ENCODE data around the gene CCNT1. TPM values are rescaled to one million over a fixed set of nuclear protein-coding genes. Genes with fewer than 3 reads are reported as not detected.

Gene CCNT1
- total RNA-seq (10 to 100 TPM; 30.3 to 53.4 (median 40.9) TPM), polyA plus RNA-seq (1 to 10 TPM; 4.0 to 5.7 (median 4.8) TPM)
- long read RNA-seq, donor 1, full-length matches to known transcripts = 12 of 12 reads
- long read RNA-seq, donor 1, partial matches to known transcripts = 0 of 12 reads
- long read RNA-seq, donor 1, other reads (novel, unspliced or antisense) = 0 of 12 reads
- long read RNA-seq, donor 2, full-length matches to known transcripts = 5 of 5 reads
- long read RNA-seq, donor 2, partial matches to known transcripts = 0 of 5 reads
- long read RNA-seq, donor 2, other reads (novel, unspliced or antisense) = 0 of 5 reads

DNA sequence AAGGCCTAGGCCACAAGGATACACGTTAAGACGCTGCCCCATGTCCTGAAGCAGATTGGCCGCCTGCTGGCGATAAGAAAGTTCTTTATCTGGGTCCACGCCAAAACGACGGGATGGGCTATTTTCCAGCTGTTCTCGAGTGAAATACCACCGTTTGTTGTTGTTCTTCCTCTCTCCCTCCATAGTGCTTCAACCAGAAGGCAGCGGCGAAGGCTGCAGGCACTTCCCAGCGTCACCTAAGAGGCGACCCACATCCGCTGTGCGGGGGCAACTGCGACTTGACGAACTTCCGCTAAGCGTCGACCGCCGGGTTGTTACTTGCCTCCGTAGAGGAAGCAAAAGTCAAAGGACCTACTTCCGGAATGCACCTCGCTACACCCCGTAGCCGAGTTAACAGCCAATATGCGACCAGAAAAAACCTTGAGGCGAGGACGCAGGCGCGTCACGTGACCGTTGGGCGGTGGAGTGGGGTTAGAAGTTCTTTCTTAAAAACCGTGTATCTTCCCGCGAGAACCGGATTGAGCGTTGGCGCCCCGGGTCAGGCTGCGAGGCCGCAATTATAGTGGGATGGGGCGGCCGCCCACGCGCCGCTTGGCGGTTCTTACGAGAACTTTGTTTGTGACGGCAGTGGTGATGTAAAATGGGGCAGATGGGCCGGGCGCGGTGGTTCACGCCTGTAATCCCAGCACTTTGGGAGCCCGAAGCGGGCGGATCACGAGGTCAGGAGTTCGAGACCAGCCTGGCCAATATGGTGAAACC lies at the start of gene CCNT1:
Gene CCNT1, minus strand, starts transcription at position 215 of the 759 bp plus-strand sequence. Its CDS starts 32 bp downstream, at position 183.
- intact Hi-C loops (cut with DNase I; ENCODE audit: low total_unique reads) = no loop called here
- Histone ChIP-seq H3K9me3 (peaks cover 0 to 27% (median 23%) of the 10 kb centered on the region in 8 donors), H3K27ac (peak within 1 kb of the TSS; percentile 92 to 98 (median 98)), H3K4me1 (peaks cover 29 to 54% (median 46%) of the 10 kb centered on the region in 6 donors), H3K4me3 (peak within 1 kb of the TSS; percentile 64 to 78 (median 70)), H3K27me3 (replicated peaks in 1 of 7) (no peaks in the 10 kb centered on the region), H3K36me3 (peaks cover 0 to 33% (median 21%) of the 10 kb centered on the region in 6 donors)
- TF ChIP-seq POLR2A (IDR thresholded peaks at IDR 0.05) = peak; percentile 36 to 91 (median 76)
- peak; percentile 98 to 99 (median 98) for TF ChIP-seq POLR2AphosphoS5 (IDR thresholded peaks at IDR 0.05)
- TF ChIP-seq, protein P1, sequence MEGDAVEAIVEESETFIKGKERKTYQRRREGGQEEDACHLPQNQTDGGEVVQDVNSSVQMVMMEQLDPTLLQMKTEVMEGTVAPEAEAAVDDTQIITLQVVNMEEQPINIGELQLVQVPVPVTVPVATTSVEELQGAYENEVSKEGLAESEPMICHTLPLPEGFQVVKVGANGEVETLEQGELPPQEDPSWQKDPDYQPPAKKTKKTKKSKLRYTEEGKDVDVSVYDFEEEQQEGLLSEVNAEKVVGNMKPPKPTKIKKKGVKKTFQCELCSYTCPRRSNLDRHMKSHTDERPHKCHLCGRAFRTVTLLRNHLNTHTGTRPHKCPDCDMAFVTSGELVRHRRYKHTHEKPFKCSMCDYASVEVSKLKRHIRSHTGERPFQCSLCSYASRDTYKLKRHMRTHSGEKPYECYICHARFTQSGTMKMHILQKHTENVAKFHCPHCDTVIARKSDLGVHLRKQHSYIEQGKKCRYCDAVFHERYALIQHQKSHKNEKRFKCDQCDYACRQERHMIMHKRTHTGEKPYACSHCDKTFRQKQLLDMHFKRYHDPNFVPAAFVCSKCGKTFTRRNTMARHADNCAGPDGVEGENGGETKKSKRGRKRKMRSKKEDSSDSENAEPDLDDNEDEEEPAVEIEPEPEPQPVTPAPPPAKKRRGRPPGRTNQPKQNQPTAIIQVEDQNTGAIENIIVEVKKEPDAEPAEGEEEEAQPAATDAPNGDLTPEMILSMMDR (IDR thresholded peaks at IDR 0.05 in 8 of 11, conservative IDR thresholded peaks at IDR 0.05 in 3 of 11) = peak in 8 of 11 experiments; percentile 14 to 54 (median 42)
- 0 to 1% (median 0%) methylated on average over 34 to 61 of the region's 61 CpGs for WGBS, 5 donors
- peak; percentile 100 for DNase-seq

DNA sequence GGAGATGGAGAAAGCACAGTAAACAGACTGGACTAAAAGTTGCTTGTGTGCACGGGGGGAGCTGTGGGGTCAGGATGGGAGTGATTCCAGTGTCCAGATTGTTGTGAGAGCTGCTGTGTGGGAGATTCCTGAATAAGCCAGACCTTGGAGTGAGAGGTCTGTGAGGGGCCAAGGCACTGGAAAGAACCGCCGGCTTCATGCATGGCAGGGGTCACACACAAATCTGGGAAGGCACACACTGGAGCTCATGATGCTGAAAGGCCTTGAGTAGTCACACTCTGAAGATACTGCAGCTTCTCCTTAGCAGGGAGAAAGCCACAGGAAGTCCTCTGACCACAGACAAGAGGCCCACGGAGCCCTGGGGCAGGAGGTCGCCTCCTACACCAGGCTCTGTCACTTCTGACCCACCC lies 49.3 kb upstream of the CCNT1 start:
- H3K4me3 ChIP-seq = no peak overlapping the region
- peak; percentile 73 for DNase-seq
- no peaks in the 10 kb centered on the region for H3K9me3 ChIP-seq
- 41 to 54% (median 45%) methylated on average over 5 of the region's 5 CpGs for WGBS, 5 donors
- H3K4me1 ChIP-seq = peaks cover 0 to 36% (median 6%) of the 10 kb centered on the region in 6 donors
- H3K27me3 ChIP-seq (replicated peaks in 1 of 7) = no peaks in the 10 kb centered on the region
- intact Hi-C loops (cut with DNase I; ENCODE audit: low total_unique reads) = no loop called here
- peak overlapping the region in 6 of 8 donors; percentile 42 to 71 (median 56) for H3K27ac ChIP-seq
- peaks cover 0 to 16% (median 4%) of the 10 kb centered on the region in 6 donors for H3K36me3 ChIP-seq
- TF ChIP-seq, protein P1 (IDR thresholded peaks at IDR 0.05 in 8 of 11, conservative IDR thresholded peaks at IDR 0.05 in 3 of 11) = no peak
- no peak for TF ChIP-seq POLR2A (IDR thresholded peaks at IDR 0.05)
- peak in 2 of 3 donors; percentile 49 for TF ChIP-seq POLR2AphosphoS5 (IDR thresholded peaks at IDR 0.05)

DNA sequence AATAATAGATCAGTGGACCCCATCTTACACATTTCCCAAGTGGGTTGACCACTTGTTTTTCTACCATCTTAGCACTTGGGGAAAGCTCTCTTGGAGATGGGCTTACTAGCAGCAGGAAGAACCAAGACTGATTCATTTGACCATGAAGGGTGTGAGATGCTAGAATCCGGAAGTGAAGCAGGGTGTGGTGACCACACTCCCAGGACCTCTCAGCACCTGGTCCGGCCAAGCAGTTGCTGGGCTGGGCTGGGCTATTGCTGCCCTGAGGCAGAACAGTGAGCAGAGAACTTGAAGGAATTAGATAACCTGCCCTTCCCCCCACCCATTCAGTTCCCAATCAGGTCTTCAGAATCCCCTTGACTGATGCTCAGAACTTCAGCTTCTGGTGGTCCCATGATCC lies 48.0 kb upstream of the CCNT1 start:
- Histone ChIP-seq H3K27ac (no peak overlapping the region), H3K4me3 (no peak overlapping the region), H3K4me1 (peaks cover 0 to 36% (median 6%) of the 10 kb centered on the region in 6 donors), H3K9me3 (no peaks in the 10 kb centered on the region), H3K36me3 (peaks cover 0 to 10% (median 0%) of the 10 kb centered on the region in 6 donors), H3K27me3 (replicated peaks in 1 of 7) (no peaks in the 10 kb centered on the region)
- no peak for TF ChIP-seq POLR2AphosphoS5 (IDR thresholded peaks at IDR 0.05)
- TF ChIP-seq POLR2A (IDR thresholded peaks at IDR 0.05) = no peak
- TF ChIP-seq, protein P1 (IDR thresholded peaks at IDR 0.05 in 8 of 11, conservative IDR thresholded peaks at IDR 0.05 in 3 of 11) = no peak
- 46 to 72% (median 68%) methylated on average over 2 of the region's 2 CpGs for WGBS, 5 donors
- intact Hi-C loops (cut with DNase I; ENCODE audit: low total_unique reads) = no loop called here
- DNase-seq = no peak

DNA sequence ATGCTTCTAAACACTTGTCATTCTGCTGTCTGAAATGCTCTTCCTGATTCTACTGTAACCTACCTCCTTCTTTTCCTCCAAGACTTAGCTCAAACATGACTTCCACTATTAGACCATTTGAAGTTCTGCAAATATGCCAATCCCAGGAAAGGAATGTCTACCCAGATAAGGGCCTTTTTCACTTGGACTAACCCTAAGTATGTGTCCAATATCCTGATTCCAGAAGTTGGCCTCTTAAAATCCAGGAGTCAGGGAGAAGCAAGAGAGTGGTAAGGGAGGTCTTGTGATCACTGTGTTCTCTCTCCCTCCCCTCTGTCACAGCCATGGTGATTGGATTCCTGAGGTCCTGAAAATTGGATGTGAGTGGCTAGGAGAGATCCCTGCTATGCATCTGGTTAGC lies 42.2 kb upstream of the CCNT1 start:
- H3K4me3 ChIP-seq = no peak overlapping the region
- no peaks in the 10 kb centered on the region for H3K9me3 ChIP-seq
- H3K27me3 ChIP-seq (replicated peaks in 1 of 7) = no peaks in the 10 kb centered on the region
- H3K4me1 ChIP-seq = peaks cover 0 to 2% (median 0%) of the 10 kb centered on the region in 6 donors
- intact Hi-C loops (cut with DNase I; ENCODE audit: low total_unique reads) = no loop called here
- TF ChIP-seq, protein P1 (IDR thresholded peaks at IDR 0.05 in 8 of 11, conservative IDR thresholded peaks at IDR 0.05 in 3 of 11) = no peak
- TF ChIP-seq POLR2AphosphoS5 (IDR thresholded peaks at IDR 0.05) (no peak), POLR2A (IDR thresholded peaks at IDR 0.05) (no peak)
- no peak overlapping the region for H3K27ac ChIP-seq
- no peak for DNase-seq
- no peaks in the 10 kb centered on the region for H3K36me3 ChIP-seq

All from spleen (tissue), 13 donors.